Measurements from ENCODE around the gene DEAF1. TPM values are rescaled to one million over a fixed set of nuclear protein-coding genes. Genes with fewer than 3 reads are reported as not detected.

The DEAF1 gene
- total RNA-seq, 1 donor from 2014 or later = 39.8 TPM

DNA sequence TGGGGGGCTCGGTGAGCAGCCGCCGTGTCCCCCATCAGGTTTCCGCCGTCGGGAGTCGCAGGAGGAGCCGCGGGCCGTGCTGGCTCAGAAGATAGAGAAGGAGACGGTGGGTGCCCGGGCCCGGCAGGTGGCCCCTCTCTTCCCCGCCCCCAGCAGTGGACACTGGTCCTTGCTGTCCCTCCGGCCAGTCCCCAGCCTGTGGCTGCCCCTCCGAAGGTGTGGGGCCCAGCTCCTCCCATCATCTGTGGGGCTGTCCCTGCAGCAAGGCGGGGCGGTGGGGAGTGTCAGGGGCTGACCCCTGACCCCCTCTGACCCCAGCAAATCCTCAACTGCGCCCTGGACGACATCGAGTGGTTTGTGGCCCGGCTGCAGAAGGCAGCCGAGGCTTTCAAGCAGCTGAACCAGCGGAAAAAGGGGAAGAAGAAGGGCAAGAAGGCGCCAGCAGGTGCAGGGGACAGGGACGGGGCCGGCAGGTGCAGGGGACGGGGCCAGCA, 26.3 kb upstream of the DEAF1 start:
- CTCF ChIA-PET = interaction anchor here (1.0 to 8.8 kb wide), 6 partner anchors 26 to 167 kb away, joined by 3 to 70 read pairs (median 8); partner anchors contain the start of genes DEAF1 and TMEM80
- no peak for DNase-seq
- intact Hi-C loops (cut with micrococcal nuclease) = loop anchor here (1.0 to 5.0 kb wide), 2 partner anchors 24 to 184 kb away; partner anchors contain the start of genes HRAS and LRRC56
- ATAC-seq (ENCODE audit: low read depth) = peak; percentile 33
- no peaks in the 10 kb centered on the region for H3K9me3 Mint-ChIP-seq
- POLR2A ChIA-PET = interaction anchor here (0.7 to 4.1 kb wide), 7 partner anchors 25 to 366 kb away, joined by 3 to 95 read pairs (median 9); partner anchors contain the start of genes DEAF1, IRF7, LMNTD2 and RASSF7
- no peak overlapping the region for H3K27ac Mint-ChIP-seq
- H3K4me3 Mint-ChIP-seq = peak overlapping the region; percentile 76
- peaks cover 6% of the 10 kb centered on the region for H3K27me3 Mint-ChIP-seq
- H3K4me1 Mint-ChIP-seq = peaks cover 21% of the 10 kb centered on the region
- no peaks in the 10 kb centered on the region for H3K36me3 Mint-ChIP-seq (ENCODE audit: low read depth)
- TF ChIP-seq, protein P1, sequence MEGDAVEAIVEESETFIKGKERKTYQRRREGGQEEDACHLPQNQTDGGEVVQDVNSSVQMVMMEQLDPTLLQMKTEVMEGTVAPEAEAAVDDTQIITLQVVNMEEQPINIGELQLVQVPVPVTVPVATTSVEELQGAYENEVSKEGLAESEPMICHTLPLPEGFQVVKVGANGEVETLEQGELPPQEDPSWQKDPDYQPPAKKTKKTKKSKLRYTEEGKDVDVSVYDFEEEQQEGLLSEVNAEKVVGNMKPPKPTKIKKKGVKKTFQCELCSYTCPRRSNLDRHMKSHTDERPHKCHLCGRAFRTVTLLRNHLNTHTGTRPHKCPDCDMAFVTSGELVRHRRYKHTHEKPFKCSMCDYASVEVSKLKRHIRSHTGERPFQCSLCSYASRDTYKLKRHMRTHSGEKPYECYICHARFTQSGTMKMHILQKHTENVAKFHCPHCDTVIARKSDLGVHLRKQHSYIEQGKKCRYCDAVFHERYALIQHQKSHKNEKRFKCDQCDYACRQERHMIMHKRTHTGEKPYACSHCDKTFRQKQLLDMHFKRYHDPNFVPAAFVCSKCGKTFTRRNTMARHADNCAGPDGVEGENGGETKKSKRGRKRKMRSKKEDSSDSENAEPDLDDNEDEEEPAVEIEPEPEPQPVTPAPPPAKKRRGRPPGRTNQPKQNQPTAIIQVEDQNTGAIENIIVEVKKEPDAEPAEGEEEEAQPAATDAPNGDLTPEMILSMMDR (IDR thresholded peaks at IDR 0.05) = no peak

DNA sequence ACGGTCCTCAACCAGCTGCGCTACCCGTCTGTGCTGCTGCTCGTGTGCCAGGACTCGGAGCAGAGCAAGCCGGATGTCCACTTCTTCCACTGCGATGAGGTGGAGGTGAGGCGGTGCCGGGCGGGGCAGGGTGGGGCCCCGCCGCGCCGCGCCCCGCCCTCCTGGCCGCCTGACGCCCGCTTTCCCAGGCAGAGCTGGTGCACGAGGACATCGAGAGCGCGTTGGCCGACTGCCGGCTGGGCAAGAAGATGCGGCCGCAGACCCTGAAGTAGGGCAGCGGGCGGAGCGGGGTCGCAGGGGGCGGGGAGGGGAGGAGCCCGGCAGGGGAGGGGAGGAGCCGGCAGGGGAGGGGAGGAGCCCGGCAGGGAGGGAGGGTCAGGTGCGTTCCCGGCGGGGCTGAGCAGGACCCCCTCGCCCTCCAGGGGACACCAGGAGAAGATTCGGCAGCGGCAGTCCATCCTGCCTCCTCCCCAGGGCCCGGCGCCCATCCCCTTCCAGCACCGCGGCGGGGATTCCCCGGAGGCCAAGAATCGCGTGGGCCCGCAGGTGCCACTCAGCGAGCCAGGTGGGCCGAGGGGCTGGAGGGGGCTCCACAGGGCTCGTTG, 25.7 kb upstream of the DEAF1 start:
- Mint-ChIP-seq H3K27me3 (peaks cover 6% of the 10 kb centered on the region), H3K9me3 (no peaks in the 10 kb centered on the region), H3K27ac (no peak overlapping the region), H3K4me3 (peak overlapping the region; percentile 35), H3K4me1 (peaks cover 21% of the 10 kb centered on the region), H3K36me3 (ENCODE audit: low read depth) (no peaks in the 10 kb centered on the region)
- ChIA-PET POLR2A (interaction anchor here (0.6 to 4.1 kb wide), 5 partner anchors 8 to 165 kb away, joined by 4 to 95 read pairs (median 6); partner anchors contain the start of genes DEAF1 and TMEM80), CTCF (interaction anchor here (1.7 to 8.8 kb wide), 3 partner anchors 26 to 59 kb away, joined by 5 to 70 read pairs (median 12); partner anchors contain the start of genes DEAF1 and TMEM80)
- DNase-seq = no peak
- intact Hi-C loops (cut with micrococcal nuclease) = loop anchor here (1.0 to 5.0 kb wide), 2 partner anchors 23 to 183 kb away; partner anchors contain the start of genes HRAS and LRRC56
- TF ChIP-seq, protein P1 (IDR thresholded peaks at IDR 0.05) = no peak
- peak; percentile 25 for ATAC-seq (ENCODE audit: low read depth)

DNA sequence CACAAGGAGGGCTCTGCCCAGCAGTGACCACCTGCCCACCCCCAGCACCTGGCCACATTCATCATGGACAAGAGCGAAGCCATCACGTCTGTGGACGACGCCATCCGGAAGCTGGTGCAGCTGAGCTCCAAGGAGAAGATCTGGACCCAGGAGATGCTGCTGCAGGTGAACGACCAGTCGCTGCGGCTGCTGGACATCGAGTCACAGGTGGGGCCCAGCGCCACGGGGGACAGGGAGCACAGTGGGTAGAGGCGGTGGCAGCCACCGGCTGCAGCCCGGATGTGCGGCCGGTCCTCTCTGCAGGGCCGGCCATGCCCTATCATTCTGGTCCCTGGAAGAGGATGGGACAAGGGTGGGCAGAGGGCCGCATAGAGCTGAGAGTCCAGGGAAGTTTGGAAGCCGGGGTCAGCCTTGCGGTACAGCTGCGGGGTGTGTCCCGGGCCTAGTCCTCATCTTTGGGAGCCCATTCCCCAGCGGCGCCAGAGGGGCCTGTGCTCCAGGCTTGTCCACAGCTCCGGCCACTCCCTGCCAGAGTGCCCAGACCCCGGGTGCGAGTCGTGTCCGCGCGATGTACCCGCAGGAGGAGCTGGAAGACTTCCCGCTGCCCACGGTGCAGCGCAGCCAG, 25.1 kb upstream of the DEAF1 start:
- peaks cover 6% of the 10 kb centered on the region for H3K27me3 Mint-ChIP-seq
- intact Hi-C loops (cut with micrococcal nuclease) = loop anchor here (5.0 kb wide), 1 partner anchor 183 kb away; the partner anchor contains the start of genes HRAS and LRRC56
- ATAC-seq (ENCODE audit: low read depth) (no peak), DNase-seq (no peak)
- H3K4me1 Mint-ChIP-seq = peaks cover 19% of the 10 kb centered on the region
- ChIA-PET POLR2A (interaction anchor here (0.6 to 1.2 kb wide), 2 partner anchors 7 to 16 kb away, joined by 3 to 6 read pairs; no protein-coding TSS in a partner anchor), CTCF (interaction anchor here (8.8 kb wide), 1 partner anchor 25 kb away, joined by 70 read pairs; the partner anchor contains the start of genes DEAF1 and TMEM80)
- peaks cover 2% of the 10 kb centered on the region for H3K9me3 Mint-ChIP-seq
- H3K4me3 Mint-ChIP-seq = no peak overlapping the region
- H3K36me3 Mint-ChIP-seq (ENCODE audit: low read depth) = no peaks in the 10 kb centered on the region
- TF ChIP-seq, protein P1 (IDR thresholded peaks at IDR 0.05) = no peak
- H3K27ac Mint-ChIP-seq = no peak overlapping the region

DNA sequence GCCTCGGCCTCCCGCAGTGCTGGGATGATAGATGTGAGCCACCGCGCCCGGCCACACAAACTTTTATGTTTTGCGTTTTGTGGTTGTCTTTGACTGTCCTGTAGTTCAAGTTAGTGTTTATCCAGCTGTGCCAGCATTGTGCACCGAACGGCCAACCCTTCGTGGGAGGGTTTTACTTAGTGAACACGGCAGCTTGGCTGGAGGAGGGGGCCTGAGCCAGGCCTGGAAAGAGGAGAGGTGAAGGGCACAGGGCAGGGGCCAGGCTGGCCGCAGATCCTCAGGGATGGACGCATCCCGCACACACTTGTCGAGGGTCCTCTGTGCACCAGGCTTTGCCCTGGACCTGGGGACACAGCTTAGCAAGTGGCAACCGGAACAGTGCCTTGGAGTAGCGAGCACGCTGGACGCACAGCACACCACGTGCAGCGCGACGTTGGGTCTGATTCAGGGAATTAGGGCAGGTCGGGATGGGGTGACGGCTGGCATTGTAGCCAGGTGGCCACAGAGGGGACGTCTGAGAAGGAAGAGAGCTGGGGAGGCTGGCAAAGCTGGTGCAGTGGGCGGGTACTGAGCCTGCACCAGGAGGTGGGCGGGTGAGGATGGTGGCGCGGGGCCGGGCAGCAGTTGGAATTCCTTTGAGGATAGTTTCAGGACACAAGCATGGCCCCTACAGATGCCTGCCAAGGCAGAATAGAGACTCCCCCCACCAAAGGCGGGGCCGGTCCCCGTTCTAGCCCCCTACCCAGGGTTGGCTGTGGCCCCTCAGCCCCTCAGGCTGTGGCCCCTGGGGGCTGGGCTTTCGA, 24.4 kb upstream of the DEAF1 start:
- Mint-ChIP-seq H3K4me1 (peaks cover 19% of the 10 kb centered on the region), H3K27me3 (peaks cover 9% of the 10 kb centered on the region), H3K9me3 (peaks cover 5% of the 10 kb centered on the region), H3K36me3 (ENCODE audit: low read depth) (no peaks in the 10 kb centered on the region), H3K27ac (no peak overlapping the region), H3K4me3 (peak overlapping the region; percentile 47)
- DNase-seq (no peak), ATAC-seq (ENCODE audit: low read depth) (no peak)
- TF ChIP-seq, protein P1 (IDR thresholded peaks at IDR 0.05) = no peak
- POLR2A ChIA-PET = interaction anchor here (1.0 to 1.2 kb wide), 2 partner anchors 15 to 62 kb away, joined by 3 read pairs; no protein-coding TSS in a partner anchor
- intact Hi-C loops (cut with micrococcal nuclease) = loop anchor here (5.0 kb wide), 1 partner anchor 182 kb away; the partner anchor contains the start of genes HRAS and LRRC56
- CTCF ChIA-PET = no interaction called here

Data from activated B cell treated with CpG ODN at 0.5 μM for 24 hours (primary cell).